Measurements from ENCODE around the gene CST7.

Gene CST7

DNA sequence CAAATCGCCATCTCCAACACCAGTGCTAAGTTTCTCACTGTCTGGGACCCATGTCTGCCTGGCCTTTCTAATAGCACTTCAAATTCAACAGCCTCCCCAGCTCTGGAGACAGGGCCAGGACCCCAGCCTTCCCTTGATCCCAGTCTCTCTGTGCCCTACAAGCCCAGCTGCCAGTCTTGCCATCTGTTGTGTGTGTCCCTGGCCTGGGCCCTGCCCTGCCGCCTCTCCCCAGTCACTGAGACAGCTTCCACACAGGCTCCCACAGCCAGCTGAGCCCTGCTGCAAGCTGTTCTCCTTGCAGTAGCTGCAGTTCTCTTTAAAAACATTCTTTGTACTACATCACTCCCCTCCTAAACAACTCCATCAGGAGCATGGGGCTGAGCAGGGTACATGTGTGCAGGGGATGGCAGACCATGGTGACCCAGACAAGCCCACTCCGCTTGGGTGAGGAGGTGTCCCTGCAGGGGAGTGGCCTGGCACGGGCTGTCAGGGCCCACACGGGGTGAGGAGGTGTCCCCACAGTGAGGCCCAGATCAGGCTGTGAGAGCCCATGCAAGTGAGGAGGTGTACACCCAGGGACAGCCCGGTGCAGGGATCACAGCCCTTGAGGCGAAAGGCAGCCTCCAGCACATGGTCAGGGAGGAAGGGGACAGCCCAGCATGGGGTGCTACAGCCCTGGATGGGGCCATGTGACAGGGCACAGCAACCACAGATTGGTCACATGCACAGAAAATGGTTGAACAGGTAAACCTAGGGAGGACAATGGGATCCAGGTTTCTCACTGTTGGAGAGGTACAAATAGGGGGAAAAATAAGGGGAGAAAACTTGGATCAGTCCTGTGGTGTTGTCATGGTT lies 16.2 kb downstream of the CST7 start:
- DNase-seq: no peak

DNA sequence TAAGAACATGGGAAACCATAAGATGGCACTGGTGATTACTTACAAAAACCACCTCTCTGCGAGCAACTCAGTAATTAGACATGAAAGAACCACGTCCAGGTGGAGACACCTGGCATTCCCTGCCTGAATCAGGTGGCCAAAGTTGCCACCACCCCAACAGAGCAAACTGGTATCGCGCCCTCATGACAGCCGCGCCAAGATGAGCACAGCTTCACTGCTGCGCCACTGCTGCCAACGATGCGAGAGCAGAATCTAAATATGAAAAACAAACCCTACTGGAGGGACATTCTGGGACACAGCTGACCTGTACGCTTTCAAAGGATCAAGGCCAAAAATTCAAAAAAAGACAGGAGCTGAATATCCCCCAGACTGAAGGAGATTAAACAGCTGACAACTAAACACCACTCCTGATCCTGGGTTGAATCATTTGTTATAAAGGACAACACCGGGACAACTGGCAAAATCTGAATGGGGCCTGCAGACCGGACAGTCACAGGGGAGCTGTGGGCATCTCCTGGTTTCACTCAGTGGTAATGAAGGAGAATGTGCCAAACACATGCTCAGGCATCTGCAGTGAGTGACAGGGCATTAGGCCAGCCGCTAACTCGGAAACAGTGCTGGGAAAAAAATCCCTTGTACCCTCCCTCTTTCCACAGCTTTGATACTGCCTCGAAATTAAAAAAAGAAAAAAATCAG lies 17.4 kb downstream of the CST7 start:
- no peak for DNase-seq

DNA sequence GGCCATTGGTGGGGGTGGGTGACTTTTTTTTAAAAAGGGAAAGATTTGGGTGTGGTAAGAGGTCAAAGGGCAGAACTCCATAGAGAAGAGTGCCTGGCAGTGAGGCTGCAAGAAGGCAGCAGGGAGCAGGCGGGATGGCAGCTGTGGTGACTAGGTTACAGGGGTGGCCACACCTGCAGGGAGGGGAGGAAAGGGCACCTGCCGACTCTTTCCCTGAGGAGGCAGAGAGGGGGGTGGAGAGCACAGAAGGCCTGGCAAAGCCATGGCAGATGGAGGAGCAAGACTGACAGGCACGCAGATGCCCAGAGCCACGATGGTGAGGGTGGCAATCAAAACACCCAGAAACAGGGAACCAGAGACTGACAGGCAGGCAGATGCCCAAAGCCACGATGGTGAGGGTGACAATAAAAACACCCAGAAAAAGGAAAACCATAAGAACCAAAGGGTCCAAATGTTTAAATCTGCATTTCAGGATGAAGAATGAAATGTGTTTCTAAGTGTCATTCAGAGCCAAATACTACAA lies 19.3 kb downstream of the CST7 start:
- no peak for DNase-seq

DNA sequence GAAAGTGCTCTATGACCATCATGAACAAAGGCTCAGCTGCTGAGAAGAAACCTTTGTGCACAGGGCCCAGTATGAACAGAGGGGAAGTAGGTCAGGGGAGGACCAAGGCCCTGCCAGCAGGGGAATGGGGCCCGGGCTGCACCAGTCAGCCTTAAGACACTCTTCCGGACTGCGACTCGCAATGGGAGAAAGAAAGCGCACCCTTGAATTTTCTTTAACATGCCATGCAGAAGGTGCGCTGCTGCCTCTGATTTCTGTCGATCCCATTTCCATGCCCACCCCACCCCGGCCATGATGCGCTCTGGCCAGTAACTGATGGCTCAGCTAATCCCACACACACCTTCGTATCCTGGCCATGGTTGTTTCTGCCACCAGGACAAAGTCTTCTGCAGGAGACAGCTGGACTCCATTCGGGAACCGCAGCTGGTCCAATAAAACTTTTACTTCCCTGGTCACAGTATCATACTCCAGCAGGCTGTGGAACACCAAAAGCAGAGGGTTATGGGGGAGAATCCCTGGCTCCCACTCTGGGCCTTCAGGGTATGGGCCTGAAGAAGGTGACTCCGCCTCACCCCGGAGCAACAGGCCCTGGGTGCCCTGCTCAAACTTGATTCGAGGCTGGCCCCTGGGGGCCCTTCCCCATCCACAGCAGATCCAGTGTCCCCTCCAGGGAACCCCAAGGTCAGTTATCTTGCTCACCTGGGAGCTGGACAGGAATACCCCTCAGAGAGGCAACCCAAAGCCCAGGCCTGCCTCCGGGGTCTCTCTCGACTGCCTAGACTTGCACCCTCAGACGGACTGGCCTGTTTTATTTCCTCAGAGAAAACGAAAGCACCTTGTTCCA lies 20.3 kb downstream of the CST7 start:
- DNase-seq: no peak

DNA sequence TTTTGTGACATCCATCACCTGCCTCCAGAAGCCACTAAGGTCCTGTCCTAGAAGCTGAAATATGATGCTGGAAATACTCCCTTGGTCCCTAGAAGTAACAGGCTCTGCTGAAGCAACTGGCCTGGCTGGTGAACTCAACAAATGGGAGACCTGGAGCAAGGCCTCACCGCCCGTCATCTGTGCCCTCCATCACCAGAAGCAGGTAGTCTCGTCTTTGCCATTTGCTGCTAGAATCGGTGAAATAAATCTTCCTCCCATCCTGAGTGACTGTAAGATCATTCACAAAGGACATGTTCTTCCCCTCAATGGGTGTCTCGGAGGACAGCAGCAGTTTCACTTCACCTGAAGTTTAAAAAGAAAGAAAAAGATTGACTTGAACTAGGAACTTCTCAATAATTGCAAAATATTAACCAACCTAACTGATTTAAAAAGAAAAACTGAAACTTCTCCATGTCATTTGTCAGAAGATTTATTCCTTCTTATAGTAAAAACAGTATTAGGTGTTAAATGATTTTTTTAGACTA lies 21.0 kb downstream of the CST7 start:
- no peak for DNase-seq

DNA sequence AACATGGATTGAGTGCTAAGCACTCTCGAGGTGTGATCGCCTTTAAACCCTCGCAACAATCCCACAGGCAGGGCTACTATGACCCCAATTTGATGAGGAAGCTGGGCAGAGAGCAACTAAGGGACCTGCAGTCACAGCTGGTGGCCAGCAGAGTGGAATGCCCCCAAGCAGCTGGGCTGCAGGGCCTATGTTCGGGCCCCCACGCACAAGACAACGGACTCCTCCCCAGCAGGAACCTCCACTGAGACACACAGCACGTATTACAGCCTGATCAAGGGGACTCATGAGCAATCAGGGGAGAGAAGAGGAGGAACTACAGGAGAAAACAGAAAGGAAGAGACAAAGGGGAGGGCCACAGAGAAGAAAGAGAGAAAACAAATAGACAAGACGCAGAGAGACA lies 21.7 kb downstream of the CST7 start:
- DNase-seq: no peak

DNA sequence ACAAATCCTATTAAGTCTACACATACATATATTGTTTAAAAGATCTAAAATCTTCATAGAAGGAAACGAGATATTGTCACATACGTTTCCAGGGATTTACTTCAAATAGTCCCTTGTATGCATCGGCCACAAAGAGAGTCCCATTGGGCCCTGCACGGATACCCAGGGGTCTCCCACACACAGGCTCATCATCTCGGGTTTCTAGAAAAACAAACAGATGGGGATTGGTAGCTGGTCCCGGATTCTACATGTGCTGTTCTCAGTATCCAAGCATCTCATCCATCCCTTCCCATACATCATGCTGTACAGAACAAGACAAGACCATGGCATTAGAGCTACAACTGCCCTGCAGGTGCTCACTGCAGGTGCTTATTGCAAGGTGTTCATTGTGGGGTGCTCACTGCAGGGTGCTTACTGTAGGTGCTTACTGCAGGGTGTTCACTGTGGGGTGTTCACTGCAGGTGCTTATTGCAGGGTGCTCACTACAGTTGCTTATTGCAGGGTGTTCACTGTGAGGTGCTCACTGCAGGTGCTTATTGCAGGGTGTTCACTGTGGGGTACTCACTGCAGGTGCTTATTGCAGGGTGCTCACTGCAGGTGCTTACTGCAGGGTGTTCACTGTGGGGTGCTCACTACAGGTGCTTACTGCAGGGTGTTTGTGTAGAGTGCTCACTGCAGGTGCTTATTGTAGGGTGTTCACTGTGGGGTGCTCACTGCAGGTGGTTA lies 22.5 kb downstream of the CST7 start:
- DNase-seq: no peak

DNA sequence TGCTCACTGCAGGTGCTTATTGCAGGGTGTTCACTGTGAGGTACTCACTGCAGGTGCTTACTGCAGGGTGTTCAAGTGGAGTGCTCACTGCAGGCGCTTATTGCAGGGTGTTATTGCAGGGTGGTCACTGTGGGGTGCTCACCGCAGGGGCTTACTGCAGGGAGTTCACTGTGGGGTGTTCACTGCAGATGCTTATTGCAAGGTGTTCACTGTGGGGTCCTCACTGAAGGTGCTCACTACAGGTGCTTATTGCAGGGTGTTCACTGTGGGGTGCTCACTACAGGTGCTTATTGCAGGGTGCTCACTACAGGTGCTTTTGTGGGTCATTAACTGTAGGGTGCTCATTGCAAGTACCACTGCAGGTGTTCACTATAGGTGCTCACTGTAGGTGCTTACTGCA lies 23.3 kb downstream of the CST7 start:
- no peak for DNase-seq

DNA sequence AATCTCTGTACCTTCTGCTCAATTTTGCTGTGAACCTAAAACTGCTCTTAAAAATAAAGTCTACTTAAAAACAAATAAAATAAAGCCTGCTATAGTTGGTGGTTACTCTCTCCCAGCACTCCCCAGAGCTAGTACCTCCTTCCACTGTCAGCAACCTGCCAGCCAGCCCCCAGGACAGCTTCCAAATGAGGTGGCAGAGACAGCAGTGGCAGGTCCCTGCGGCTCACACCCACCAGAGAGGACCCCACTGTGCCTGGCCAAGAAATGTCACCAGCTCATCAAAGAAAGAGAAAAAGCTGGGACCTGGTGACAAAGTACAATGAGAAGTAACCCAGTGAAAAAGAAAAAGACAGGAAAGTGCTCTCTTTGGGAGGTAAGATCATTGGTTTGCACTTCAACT lies 28.3 kb downstream of the CST7 start:
- DNase-seq: no peak

DNA sequence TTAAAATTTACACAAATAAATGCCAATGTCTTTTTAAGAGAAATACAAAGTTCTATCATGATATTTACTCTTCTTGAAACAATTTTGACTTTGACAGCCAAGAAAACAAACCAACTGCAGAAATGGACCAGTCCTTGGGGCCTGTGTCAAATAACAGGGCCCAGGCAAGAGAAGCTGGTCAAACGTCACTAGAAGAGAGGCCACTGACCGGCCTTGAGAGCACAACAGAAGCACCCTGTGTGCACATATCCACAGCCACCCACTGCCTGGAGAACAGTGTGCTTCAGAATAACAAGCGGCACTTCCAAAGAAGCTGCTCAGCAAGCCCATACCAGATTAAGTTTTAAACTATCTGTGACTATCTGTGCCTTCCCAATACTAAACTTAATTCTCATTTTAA lies 28.7 kb downstream of the CST7 start:
- DNase-seq: no peak

DNA sequence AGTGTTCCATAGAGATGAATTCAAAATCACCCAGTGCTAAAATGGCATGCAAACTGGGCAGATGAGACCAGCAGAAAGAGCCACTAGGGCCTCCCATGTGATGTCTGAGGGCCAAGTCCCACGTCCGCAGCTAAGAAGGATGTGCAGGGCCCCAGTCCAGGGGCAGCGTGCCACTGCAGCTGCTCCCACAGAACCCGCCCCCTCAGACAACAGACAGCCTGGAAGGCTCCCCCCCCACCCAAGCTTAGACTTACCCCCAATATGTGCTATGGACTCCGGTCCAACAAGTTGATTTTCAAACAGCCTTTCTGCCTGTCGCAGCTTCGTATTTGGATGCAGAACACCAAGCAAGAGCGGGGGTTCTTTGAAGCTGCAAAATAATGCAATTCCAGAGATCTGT lies 29.4 kb downstream of the CST7 start:
- no peak for DNase-seq

DNA sequence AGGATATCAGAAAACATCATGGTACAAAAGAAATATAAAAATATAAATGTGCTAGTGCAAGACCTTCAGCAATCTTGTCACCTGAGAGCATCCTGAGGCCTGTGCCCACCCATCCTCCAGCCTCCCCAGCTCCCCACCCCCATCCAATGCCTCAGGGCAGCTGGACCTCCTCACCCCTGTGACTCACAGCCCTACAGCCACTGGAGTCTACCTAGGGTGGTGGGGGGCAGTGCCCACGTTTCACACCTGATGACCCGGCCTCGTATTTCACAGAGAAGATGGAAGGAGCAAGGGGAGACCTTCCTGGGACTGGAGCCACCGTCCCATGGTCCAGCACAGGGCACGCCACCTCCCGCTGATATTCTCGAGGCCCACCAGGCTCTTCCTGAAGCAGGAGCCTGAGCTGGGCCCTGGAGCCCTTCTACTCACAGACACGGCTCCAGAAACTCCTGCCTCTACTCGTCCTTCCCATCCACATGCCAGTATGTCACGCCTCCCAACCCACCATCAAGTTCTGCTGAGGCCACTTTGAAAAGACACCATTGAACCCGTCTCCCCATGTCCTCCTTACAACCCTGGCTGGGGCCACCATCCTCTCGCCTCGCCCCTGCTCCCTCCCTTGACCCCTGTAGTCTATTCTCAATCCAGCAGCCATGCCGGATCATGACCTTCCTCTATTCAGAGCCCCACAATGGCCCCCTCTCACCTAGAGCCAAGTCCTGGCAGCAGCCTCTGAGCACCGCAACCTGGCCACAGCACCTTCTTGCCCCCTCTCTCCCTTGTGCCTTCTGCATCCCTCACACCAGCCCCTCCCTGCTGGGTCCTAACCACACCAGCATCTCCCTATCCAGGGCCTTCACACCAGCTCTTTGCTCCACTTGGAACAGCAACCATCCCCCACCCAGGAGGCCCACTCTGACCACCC lies 30.2 kb downstream of the CST7 start:
- DNase-seq: no peak

DNA sequence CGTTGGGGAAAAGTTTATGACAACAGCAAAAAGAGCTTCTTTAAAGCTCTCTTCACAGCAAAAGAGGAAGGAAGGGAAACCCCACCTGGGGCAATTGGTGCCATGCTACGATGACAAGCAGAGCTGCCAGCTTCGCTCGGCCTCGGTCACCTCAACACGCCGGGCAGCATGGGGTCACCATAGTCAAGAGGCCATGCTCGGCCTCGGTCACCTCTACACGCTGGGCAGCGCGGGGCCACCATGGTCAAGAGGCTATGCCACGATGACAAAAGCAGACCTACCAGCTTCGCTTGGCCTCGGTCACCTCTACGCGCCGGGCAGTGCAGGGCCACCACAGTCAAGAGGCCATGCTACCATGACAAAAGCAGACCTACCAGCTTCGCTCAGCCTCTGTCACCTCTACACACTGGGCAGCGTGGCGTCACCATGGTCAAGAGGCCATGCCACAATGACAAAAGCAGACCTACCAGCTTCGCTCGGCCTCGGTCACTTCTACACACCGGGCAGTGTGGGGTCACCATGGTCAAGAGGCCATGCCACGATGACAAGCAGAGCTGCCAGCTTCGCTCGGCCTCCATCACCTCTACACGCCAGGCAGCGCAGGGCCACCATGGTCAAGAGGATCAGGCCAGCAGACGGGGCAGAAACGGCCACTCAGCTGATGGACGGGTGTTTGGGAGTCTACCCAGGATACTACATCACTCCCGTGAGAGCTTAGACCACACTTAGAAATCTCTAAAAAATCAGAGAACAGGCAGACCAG lies 31.4 kb downstream of the CST7 start:
- DNase-seq: no peak

DNA sequence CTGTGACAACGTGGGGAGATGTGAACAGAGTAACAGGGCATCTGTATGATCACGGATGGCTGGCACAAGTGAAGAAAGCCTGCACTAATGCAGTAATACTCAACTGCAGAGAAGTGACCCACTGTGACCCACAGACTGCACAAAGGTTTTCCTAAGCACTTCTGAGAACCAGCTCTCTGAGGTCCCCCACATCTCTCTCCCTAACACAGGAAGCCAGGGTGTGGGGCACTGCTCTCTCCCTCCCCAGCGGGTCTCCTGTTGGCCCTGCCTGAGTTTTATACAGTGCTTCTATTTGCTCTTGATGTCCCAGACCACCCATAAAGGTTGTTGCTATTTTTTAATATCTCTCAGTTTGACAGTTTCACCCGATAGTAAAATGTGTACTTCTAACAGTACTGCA lies 32.2 kb downstream of the CST7 start:
- no peak for DNase-seq

DNA sequence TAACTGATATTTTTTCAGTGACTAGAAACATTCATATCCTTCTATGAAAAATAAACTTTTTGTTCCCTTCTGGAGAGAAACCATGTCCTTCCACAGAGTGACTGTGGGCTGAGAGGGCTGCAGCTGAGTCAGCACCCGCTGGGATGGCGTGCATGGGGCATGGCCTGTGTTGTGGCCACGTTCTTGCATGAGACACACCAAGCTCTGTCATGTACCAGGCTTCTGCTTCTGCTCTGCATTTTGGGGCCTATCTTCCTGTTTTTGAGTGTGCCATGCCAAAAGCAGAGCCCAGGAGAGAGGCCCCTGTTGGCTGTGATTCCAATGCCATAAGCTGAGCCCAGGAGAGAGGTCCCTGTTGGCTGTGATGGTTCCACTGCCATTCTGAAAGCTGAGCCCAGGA lies 32.7 kb downstream of the CST7 start:
- DNase-seq: no peak

DNA sequence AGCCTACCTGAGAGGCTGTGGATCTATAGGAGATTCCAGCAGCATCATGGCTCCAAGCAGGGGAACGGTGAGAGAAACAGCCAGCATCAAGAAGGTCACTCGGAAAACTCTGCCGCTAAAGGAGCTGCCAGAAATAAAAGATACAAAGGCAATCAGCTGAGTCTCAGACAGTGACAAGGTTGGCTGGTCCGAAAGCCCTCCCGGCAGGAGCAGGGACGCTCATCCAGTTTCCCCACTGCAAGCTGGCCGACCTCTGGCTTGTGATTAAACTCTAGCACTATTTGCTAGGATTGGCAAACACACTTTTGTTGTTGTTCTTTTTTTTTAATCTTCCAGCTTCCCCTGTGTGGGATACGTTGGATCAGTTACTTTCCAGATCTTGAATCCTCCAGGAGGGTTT lies 34.8 kb downstream of the CST7 start:
- DNase-seq: no peak

DNA sequence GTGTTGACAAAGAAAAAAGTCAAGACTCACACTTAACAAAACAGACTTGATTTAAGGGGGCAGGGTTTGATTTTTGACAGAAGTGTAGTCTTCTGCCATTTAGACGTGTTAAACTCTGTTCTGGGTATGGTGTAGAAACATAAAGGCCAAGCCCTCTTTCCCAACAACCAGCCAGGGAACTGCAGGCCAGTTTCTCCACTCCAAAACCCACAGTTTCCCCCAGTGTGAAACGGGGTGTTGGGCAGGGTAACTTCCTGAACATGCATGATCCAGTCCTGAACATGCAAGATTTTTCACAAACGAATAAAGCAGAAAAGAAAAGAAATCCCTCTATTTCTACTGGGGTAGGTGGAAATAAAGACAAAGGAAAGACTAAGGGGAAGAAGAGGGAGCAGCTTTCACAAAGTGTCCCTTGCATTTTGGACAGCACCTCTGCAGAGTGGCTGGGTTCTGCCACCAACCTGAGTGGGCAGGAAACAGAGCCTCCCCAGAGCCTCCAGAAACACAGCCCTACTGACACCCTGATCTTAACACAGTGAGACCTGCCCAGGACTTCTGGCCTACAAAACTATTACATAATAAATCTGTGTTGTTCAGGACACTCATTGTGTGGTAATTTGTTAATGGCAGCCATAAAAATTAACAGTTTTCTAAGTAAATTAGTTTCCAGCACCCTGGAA lies 36.0 kb downstream of the CST7 start:
- DNase-seq: no peak

DNA sequence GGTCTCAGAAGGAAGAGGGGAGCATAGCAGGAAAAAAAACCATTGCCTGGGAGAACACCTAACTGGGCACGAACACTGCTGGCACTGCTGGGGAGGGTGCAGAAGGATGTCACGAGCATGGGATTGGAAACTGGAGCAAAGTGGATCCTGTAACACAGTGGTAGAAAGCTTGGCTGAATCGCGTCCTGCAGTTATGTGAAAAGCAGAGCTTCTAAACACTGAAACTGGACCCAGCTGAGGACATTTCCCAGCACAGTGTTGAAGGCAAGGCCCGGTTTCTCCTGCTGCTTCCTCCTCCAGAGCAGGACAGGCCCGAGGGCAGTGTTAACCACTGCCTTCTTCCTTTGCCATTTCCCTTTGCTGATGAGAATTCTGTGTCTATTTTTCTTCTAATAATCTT lies 36.7 kb downstream of the CST7 start:
- DNase-seq: no peak

DNA sequence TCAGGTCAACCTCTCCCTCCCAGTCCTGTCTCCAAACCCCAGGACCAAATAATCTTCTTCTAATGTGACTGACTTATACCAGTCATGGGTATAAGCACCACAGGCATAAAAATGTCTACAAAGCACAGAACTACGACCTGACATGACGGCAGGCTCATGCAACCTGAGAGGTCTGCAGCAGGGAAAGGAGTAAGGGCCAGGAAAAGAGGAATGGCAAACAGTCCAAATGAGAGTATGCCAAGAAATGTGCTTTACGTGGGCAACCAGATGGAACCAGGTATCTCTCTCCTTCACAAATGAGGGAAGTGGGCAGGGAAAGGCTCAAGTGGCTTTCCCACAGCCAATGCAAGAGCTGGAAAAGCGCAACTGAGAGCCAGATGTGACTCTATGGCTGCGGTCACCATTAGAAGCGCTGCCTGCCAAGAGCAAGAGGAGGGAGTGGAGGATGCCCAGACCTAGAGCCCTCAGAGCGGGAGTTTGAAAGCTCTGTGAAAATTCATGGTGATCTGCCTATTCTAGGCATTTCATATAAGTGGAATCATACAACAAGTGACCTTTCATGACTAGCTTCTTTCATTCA lies 37.5 kb downstream of the CST7 start:
- DNase-seq: no peak

DNA sequence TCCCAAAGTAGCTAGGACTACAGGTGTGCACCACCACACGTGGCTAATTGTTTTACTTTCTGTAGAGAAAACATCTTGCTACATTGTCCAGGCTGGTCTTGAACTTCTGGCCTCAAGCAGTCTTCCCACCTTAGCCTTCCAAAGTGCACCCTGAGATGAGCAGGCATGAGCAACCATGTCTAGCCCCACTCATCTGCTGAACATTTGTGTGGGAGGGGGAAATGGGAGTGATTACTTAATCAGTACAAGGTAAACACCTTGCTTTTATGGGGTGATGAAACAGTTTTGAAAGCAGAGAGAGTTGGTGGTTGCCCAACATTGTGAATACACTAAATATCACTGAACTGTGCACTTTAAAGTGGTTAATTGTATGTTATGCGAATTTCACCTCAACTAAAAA lies 38.2 kb downstream of the CST7 start:
- no peak for DNase-seq
